ENCODE results near the gene KIF5B. TPM values are rescaled to one million over a fixed set of nuclear protein-coding genes. Genes with fewer than 3 reads are reported as not detected.

KIF5B gene
- total and polyA plus RNA-seq, 7 donors, result 46.5 to 135 (median 97.4) TPM

DNA sequence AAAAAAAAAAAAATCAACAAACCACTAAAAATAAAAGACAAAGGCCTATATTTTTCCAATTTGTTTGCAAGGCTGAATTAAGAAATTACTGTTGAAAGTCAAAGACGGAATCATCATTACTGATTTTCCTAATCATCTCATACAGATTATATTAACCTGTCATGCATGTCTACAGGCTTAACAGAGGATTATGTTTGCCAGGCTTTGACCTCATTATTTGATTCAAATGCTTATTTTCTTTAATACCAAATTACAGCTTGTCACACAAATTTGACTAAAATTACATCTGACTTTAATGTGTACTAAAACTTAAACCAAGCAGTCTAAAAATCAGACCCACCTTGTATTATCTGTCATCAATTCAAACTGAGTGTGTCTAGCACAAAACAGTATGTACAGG lies 21.2 kb downstream of the KIF5B start:
- H3K27me3 ChIP-seq (ENCODE audit: insufficient read depth in 3 of 3, low read length in 2 of 3), result no peaks in the 10 kb centered on the region
- H3K4me3 ChIP-seq, result no peak overlapping the region
- ATAC-seq (no peak), DNase-seq (no peak)
- no peaks in the 10 kb centered on the region for H3K9me3 ChIP-seq
- peaks cover 5 to 94% of the 10 kb centered on the region in 2 donors for H3K36me3 ChIP-seq (ENCODE audit: insufficient read depth in 1 of 2, low read depth in 1 of 2)
- intact Hi-C loops (cut with DNase I), result no loop called here
- peaks cover 12% of the 10 kb centered on the region for H3K4me1 ChIP-seq
- WGBS, 3 donors, result 89 to 94% (median 92%) methylated on average over 1 of the region's 1 CpG
- TF ChIP-seq CTCF (IDR thresholded peaks at IDR 0.05), result no peak
- H3K27ac ChIP-seq, result no peak overlapping the region

- DNase-seq (no peak), ATAC-seq (no peak)
- no peaks in the 10 kb centered on the region for H3K27me3 ChIP-seq (ENCODE audit: insufficient read depth in 3 of 3, low read length in 2 of 3)
- TF ChIP-seq CTCF (IDR thresholded peaks at IDR 0.05), result no peak
- H3K4me3 ChIP-seq, result no peak overlapping the region
- no peaks in the 10 kb centered on the region for H3K9me3 ChIP-seq
- H3K36me3 ChIP-seq (ENCODE audit: insufficient read depth in 1 of 2, low read depth in 1 of 2), result peaks cover 5 to 100% of the 10 kb centered on the region in 2 donors
- WGBS, 3 donors, result 87 to 95% (median 93%) methylated on average over 5 of the region's 5 CpGs
- no peaks in the 10 kb centered on the region for H3K4me1 ChIP-seq
- H3K27ac ChIP-seq, result no peak overlapping the region
- intact Hi-C loops (cut with DNase I), result no loop called here
Measured at GRCh38 chr10:32033171-32033570, 23.1 kb downstream of the KIF5B start.

GRCh38 chr10:32031920-32032319 lies 24.3 kb downstream of the KIF5B start:
- Histone ChIP-seq H3K4me3 (no peak overlapping the region), H3K4me1 (no peaks in the 10 kb centered on the region), H3K9me3 (no peaks in the 10 kb centered on the region), H3K27ac (no peak overlapping the region), H3K36me3 (ENCODE audit: insufficient read depth in 1 of 2, low read depth in 1 of 2) (peaks cover 5 to 100% of the 10 kb centered on the region in 2 donors), H3K27me3 (ENCODE audit: insufficient read depth in 3 of 3, low read length in 2 of 3) (no peaks in the 10 kb centered on the region)
- TF ChIP-seq CTCF (IDR thresholded peaks at IDR 0.05), result no peak
- DNase-seq, result no peak
- WGBS, 3 donors, result 93 to 97% (median 97%) methylated on average over 4 of the region's 4 CpGs
- no peak for ATAC-seq
- intact Hi-C loops (cut with DNase I), result no loop called here

DNA sequence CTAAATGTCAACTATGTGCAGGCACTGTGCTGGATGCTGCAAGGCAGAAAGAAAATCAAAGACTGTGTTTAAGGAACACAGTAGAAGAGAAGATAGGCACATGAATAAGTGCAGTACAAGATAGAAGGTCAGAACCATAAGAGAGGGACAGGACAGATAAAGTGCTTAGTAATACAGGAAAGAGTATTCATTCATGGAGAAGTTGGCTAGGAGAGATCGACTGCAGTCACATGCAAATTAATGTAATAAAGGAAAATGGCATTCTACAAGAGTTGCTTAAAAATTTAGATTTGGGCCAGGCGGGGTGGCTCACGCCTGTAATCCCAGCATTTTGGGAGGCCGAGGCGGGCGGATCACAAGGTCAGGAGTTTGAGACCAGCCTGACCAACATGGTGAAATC lies 24.8 kb downstream of the KIF5B start:
- DNase-seq, result no peak
- peaks cover 5 to 100% of the 10 kb centered on the region in 2 donors for H3K36me3 ChIP-seq (ENCODE audit: insufficient read depth in 1 of 2, low read depth in 1 of 2)

More for the DNA sequence above, 24.8 kb downstream of the KIF5B start:
- 95 to 97% (median 97%) methylated on average over 6 of the region's 6 CpGs for WGBS, 3 donors
- Histone ChIP-seq H3K27ac (no peak overlapping the region), H3K27me3 (ENCODE audit: insufficient read depth in 3 of 3, low read length in 2 of 3) (no peaks in the 10 kb centered on the region), H3K4me3 (no peak overlapping the region), H3K9me3 (no peaks in the 10 kb centered on the region), H3K4me1 (no peaks in the 10 kb centered on the region)
- ATAC-seq, result no peak
- intact Hi-C loops (cut with DNase I), result no loop called here
- TF ChIP-seq CTCF (IDR thresholded peaks at IDR 0.05), result no peak
